Sigmoid colon (tissue), 7 donors: ENCODE results near the gene IFI16. TPM values are rescaled to one million over a fixed set of nuclear protein-coding genes. Genes with fewer than 3 reads are reported as not detected.

Source experiments
- DNase-seq: peaks from one replicate; pipeline ENCODE4 v3.0.0-alpha.2; 2019
- H3K27ac ChIP-seq, 4 donors: fragments of 200-600 bp; sonication (generic); one replicate each; pipeline ENCODE4 v1.5.1; 2016 to 2019; ENCODE audit warnings: mild to moderate bottlenecking in 1 of 4
- H3K27me3 ChIP-seq, 3 donors: fragments of 200-600 bp; sonication (generic); one replicate each; pipeline ENCODE4 v1.5.1; 2019; ENCODE audit warnings: mild to moderate bottlenecking in 1 of 3
- H3K36me3 ChIP-seq, 4 donors: fragments of 200-600 bp; sonication (generic); one replicate each; pipeline ENCODE4 v1.5.1; 2016 to 2019
- H3K4me1 ChIP-seq, 4 donors: fragments of 200-600 bp; sonication (generic); one replicate each; pipeline ENCODE4 v1.5.1; 2017 to 2019
- H3K4me3 ChIP-seq, 4 donors: fragments of 200-600 bp; sonication (generic); one replicate each; pipeline ENCODE4 v1.5.1; 2017 to 2019; ENCODE audit warnings: mild to moderate bottlenecking in 2 of 4, moderate library complexity in 1 of 4
- H3K9me3 ChIP-seq, 4 donors: fragments of 200-600 bp in 3 of 4; sonication (generic) in 3 of 4; one replicate each; pipeline versions ENCODE4 v1.5.1 to v1.6.1; 2013 to 2019
- EP300 ChIP-seq, 4 donors: sonication (generic); formaldehyde crosslinking; IDR thresholded peaks; one replicate each; pipeline ENCODE4 v1.6.1; 2017; ENCODE audit warnings: antibody characterized with exemption in 4 of 4
- POLR2A ChIP-seq, 2 donors: fragments of 450-650 bp; IDR thresholded peaks; one replicate each; pipeline ENCODE4 v1.6.1; 2016; ENCODE audit warnings: antibody characterized with exemption in 2 of 2, mild to moderate bottlenecking in 2 of 2, moderate library complexity in 2 of 2
- POLR2AphosphoS5 ChIP-seq, 4 donors: sonication (generic); formaldehyde crosslinking; IDR thresholded peaks; one replicate each; pipeline ENCODE4 v1.6.1; 2017; ENCODE audit warnings: antibody characterized with exemption in 4 of 4
- WGBS, 2 donors: extraction: QIAGEN DNeasy Blood & Tissue Kit; methylation state at CpG; one replicate each; pipeline ENCODE4 v1.1.7; 2013; 5-methylcytosine and 5-hydroxymethylcytosine counted together
- intact Hi-C: fragments of 100-400 bp; cut with DNase I; formaldehyde crosslinking; loops from one replicate; pipeline ENCODE4 v1.15.1; 2023
- polyA plus RNA-seq, 3 donors: library from polyadenylated mRNA; stranded (reverse); fragments of 200-250 nt; gene quantifications; one replicate each; pipeline ENCODE4 v1.2.3, GENCODE V29; 2013
- total RNA-seq, 4 donors: library from RNA; depleted of rRNA; stranded (reverse); fragments of >200 nt; gene quantifications; one replicate each; pipeline ENCODE4 v1.1.0, GENCODE V29; 2016
- TF ChIP-seq, protein P1 (sequence below), 4 experiments: fragments of 450-650 bp in 3 of 4; fragments of 200-600 bp in 1 of 4; IDR thresholded peaks; one replicate each; pipeline ENCODE4 v1.5.1; 2016 to 2019; ENCODE audit warnings: antibody characterized with exemption in 4 of 4, mild to moderate bottlenecking in 3 of 4, moderate library complexity in 2 of 4
- donor health status: healthy with polysubstance abuse.
- donor health status: Bipolar disorder and iron deficiency.
- donor health status: healthy.

IFI16 gene
- total and polyA plus RNA-seq, 7 donors, result 20.1 to 92.6 (median 56.8) TPM

DNA sequence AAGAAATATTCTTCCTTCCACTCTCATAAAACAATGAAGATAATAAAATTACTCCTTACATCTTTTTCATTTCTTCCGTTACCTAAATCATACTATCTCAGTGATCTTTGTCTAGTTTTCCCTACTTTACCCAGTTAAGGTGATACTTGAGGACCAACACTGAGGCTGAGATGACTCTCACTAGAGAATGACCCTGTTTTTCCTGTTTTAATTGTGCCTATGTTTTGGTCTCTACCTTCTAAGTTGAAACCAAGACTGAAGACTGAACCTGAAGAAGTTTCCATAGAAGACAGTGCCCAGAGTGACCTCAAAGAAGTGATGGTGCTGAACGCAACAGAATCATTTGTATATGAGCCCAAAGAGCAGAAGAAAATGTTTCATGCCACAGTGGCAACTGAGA, 41.7 kb downstream of the IFI16 start:
- TF ChIP-seq EP300 (IDR thresholded peaks at IDR 0.05), result no peak
- TF ChIP-seq POLR2A (IDR thresholded peaks at IDR 0.05), result no peak
- TF ChIP-seq, protein P1, sequence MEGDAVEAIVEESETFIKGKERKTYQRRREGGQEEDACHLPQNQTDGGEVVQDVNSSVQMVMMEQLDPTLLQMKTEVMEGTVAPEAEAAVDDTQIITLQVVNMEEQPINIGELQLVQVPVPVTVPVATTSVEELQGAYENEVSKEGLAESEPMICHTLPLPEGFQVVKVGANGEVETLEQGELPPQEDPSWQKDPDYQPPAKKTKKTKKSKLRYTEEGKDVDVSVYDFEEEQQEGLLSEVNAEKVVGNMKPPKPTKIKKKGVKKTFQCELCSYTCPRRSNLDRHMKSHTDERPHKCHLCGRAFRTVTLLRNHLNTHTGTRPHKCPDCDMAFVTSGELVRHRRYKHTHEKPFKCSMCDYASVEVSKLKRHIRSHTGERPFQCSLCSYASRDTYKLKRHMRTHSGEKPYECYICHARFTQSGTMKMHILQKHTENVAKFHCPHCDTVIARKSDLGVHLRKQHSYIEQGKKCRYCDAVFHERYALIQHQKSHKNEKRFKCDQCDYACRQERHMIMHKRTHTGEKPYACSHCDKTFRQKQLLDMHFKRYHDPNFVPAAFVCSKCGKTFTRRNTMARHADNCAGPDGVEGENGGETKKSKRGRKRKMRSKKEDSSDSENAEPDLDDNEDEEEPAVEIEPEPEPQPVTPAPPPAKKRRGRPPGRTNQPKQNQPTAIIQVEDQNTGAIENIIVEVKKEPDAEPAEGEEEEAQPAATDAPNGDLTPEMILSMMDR (IDR thresholded peaks at IDR 0.05), result no peak
- TF ChIP-seq POLR2AphosphoS5 (IDR thresholded peaks at IDR 0.05), result no peak
- no peak overlapping the region for H3K27ac ChIP-seq
- H3K4me3 ChIP-seq, result no peak overlapping the region
- H3K27me3 ChIP-seq, result no peaks in the 10 kb centered on the region
- H3K4me1 ChIP-seq, result peaks cover 0 to 24% (median 8%) of the 10 kb centered on the region in 4 donors
- intact Hi-C loops, result no loop called here
- no peaks in the 10 kb centered on the region for H3K9me3 ChIP-seq
- no peak for DNase-seq
- peaks cover 0 to 77% (median 3%) of the 10 kb centered on the region in 4 donors for H3K36me3 ChIP-seq
- 94 to 97% methylated on average over 2 of the region's 2 CpGs for WGBS, 2 donors

DNA sequence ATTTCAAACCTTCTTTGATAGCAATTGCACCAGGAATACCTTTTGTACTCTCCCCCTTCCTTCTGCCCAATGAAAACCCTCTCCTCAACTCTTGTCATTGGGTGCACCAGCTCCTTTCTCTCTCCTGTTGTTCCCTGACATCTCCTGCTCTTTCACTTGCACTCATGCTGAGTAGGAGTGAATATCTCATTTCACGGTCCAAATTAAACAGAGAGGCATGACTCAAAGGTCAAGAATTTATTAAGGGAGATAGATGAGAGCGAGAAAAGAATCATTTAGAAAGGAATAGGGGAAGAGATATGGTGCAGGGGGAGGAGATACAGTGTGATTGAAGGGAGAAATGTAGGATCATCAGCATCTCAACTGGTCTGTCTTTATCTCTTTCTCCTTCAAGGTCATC, 44.7 kb downstream of the IFI16 start:
- 58 to 61% methylated on average over 2 of the region's 2 CpGs for WGBS, 2 donors
- DNase-seq, result no peak
- H3K9me3 ChIP-seq, result no peaks in the 10 kb centered on the region
- no peak overlapping the region for H3K4me3 ChIP-seq
- TF ChIP-seq POLR2A (IDR thresholded peaks at IDR 0.05) (no peak), EP300 (IDR thresholded peaks at IDR 0.05) (no peak), POLR2AphosphoS5 (IDR thresholded peaks at IDR 0.05) (no peak)
- TF ChIP-seq, protein P1 (IDR thresholded peaks at IDR 0.05), result no peak
- H3K27me3 ChIP-seq, result no peaks in the 10 kb centered on the region
- H3K4me1 ChIP-seq, result peaks cover 0 to 24% (median 8%) of the 10 kb centered on the region in 4 donors
- intact Hi-C loops, result no loop called here
- H3K27ac ChIP-seq, result no peak overlapping the region
- peaks cover 0 to 63% (median 3%) of the 10 kb centered on the region in 4 donors for H3K36me3 ChIP-seq

DNA sequence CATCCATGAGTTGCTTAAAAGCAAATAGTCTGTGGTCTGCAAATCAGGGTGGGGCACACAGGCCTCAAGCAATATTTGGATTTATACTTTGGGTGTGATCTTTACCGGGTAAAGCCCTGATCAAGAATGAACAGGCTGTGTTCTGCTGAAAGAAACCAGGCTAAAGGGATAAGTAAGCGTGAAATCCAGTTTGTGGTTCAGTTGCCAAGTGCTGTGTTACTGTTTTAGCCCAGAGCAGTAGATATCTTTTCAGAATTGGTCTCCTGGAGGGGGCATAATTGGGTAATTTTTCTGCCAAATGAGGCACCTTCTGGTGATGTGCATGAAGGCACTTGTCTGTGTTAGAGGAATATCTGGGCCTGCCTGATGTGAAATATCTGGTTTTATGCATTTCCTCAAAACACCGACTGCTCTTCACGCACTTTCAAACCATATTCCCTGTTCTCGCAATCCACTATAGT, 45.5 kb downstream of the IFI16 start:
- intact Hi-C loops, result no loop called here
- no peaks in the 10 kb centered on the region for H3K27me3 ChIP-seq
- H3K4me3 ChIP-seq, result no peak overlapping the region
- peaks cover 0 to 24% (median 8%) of the 10 kb centered on the region in 4 donors for H3K4me1 ChIP-seq
- H3K36me3 ChIP-seq, result peaks cover 0 to 56% (median 3%) of the 10 kb centered on the region in 4 donors
- no peak for DNase-seq
- WGBS, 2 donors, result 53 to 75% methylated on average over 5 of the region's 5 CpGs
- no peaks in the 10 kb centered on the region for H3K9me3 ChIP-seq
- H3K27ac ChIP-seq, result no peak overlapping the region
- TF ChIP-seq EP300 (IDR thresholded peaks at IDR 0.05) (no peak), POLR2AphosphoS5 (IDR thresholded peaks at IDR 0.05) (no peak), POLR2A (IDR thresholded peaks at IDR 0.05) (no peak)

DNA sequence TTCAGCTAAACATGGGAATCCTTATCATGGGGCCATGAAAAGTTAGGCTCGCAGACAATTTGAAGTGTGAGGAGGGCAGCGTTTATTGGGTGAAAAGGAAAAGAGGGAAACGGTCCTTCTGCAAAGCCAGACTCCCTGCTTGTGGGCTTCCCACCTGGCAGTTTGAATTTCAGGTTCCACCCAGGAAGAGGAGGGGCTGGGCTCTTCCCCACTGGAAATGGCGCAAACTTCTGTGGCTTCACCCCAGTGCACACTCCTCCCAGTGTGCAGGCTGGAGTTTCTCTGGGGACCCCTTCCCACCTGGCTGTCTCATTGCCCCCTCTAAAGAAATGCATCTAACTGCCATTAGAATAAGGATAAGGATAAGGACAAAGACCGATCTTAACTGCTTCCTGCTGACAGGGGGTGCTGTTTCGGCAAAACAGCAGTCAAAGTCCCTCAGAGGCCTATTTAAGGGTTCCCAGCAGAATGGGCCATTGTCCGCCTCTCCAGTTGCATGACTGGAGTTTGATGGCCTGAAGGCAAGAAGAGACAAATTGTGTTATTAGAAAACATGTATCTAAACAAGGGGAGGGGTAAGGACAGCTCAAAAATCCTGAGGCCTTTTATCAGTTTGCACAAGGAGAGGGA, 46.5 kb downstream of the IFI16 start:
- Histone ChIP-seq H3K27ac (no peak overlapping the region), H3K9me3 (no peaks in the 10 kb centered on the region), H3K36me3 (peaks cover 0 to 46% (median 3%) of the 10 kb centered on the region in 4 donors), H3K4me1 (peaks cover 0 to 24% (median 8%) of the 10 kb centered on the region in 4 donors), H3K4me3 (no peak overlapping the region), H3K27me3 (no peaks in the 10 kb centered on the region)
- no peak for DNase-seq
- TF ChIP-seq POLR2AphosphoS5 (IDR thresholded peaks at IDR 0.05) (no peak), EP300 (IDR thresholded peaks at IDR 0.05) (no peak), POLR2A (IDR thresholded peaks at IDR 0.05) (no peak)
- TF ChIP-seq, protein P1 (IDR thresholded peaks at IDR 0.05), result no peak
- WGBS, 2 donors, result 85 to 90% methylated on average over 7 of the region's 7 CpGs
- intact Hi-C loops, result no loop called here

DNA sequence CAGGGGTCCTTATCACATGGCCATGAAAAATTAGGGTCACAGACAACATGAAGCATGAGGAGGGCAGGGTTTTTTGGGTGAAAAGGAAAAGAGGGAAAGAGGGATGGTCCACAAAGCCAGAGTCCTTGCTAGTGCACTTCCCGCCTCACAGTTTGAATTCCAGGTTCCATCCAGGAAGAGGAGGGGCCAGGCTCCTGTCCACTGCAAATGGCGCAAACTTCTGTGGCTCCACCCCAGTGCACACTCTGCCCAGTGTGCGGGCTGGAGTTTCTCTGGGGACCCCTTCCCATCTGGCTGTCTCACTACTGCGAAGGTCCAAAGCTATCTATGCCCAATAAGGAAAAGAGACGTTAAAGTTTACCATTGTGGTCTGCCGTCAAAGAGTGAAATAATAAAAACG, 49.0 kb downstream of the IFI16 start:
- Histone ChIP-seq H3K27ac (no peak overlapping the region), H3K9me3 (no peaks in the 10 kb centered on the region), H3K27me3 (no peaks in the 10 kb centered on the region), H3K4me3 (no peak overlapping the region), H3K4me1 (peaks cover 0 to 15% (median 7%) of the 10 kb centered on the region in 4 donors), H3K36me3 (peaks cover 0 to 23% (median 0%) of the 10 kb centered on the region in 4 donors)
- intact Hi-C loops, result no loop called here
- DNase-seq, result no peak
- TF ChIP-seq POLR2AphosphoS5 (IDR thresholded peaks at IDR 0.05) (no peak), POLR2A (IDR thresholded peaks at IDR 0.05) (no peak), EP300 (IDR thresholded peaks at IDR 0.05) (no peak)
- TF ChIP-seq, protein P1 (IDR thresholded peaks at IDR 0.05), result no peak
- WGBS, 2 donors, result 76 to 91% methylated on average over 7 of the region's 7 CpGs
